Measurements from ENCODE around the gene RPL31. TPM values are rescaled to one million over a fixed set of nuclear protein-coding genes. Genes with fewer than 3 reads are reported as not detected.

RPL31 gene
- total RNA-seq, 3 donors from 2014 or later (not counting 1 experiment from before 2014, with no cell fraction given) = 797 to 996 (median 940) TPM

- no peaks in the 10 kb centered on the region for H3K27me3 ChIP-seq (ENCODE audit: control insufficient read depth, insufficient read depth, low read length)
- H3K27ac ChIP-seq (ENCODE audit: low read length) = no peak overlapping the region
- H3K36me3 Mint-ChIP-seq = no peaks in the 10 kb centered on the region
- no peaks in the 10 kb centered on the region for H3K4me1 ChIP-seq (ENCODE audit: control insufficient read depth, insufficient read depth, low read length)
- TF ChIP-seq CTCF (IDR thresholded peaks at IDR 0.05) = no peak
- DNase-seq (no peak), ATAC-seq (no peak)
- H3K4me1 Mint-ChIP-seq = no peaks in the 10 kb centered on the region
- 92% methylated on average over 3 of the region's 4 CpGs for WGBS (ENCODE audit: insufficient coverage)
- H3K4me3 Mint-ChIP-seq = no peak overlapping the region
- no peak overlapping the region for H3K27ac Mint-ChIP-seq
- no peaks in the 10 kb centered on the region for H3K9me3 Mint-ChIP-seq
- no peak overlapping the region for H3K4me3 ChIP-seq (ENCODE audit: low read length)
- H3K36me3 ChIP-seq (ENCODE audit: control insufficient read depth, insufficient read depth, low read length) = no peaks in the 10 kb centered on the region
- intact Hi-C loops (cut with micrococcal nuclease) = no loop called here
- H3K9me3 ChIP-seq (ENCODE audit: control insufficient read depth, insufficient read depth, low read length) = no peaks in the 10 kb centered on the region
- peaks cover 6 to 7% of the 10 kb centered on the region in 2 donors for H3K27me3 Mint-ChIP-seq (ENCODE audit: low read depth in 2 of 2)
Measured at GRCh38 chr2:101041413-101041812, 39.3 kb downstream of the RPL31 start.

- Histone ChIP-seq H3K4me3 (ENCODE audit: low read length) (no peak overlapping the region), H3K27me3 (ENCODE audit: control insufficient read depth, insufficient read depth, low read length) (no peaks in the 10 kb centered on the region), H3K36me3 (ENCODE audit: control insufficient read depth, insufficient read depth, low read length) (no peaks in the 10 kb centered on the region), H3K27ac (ENCODE audit: low read length) (no peak overlapping the region), H3K4me1 (ENCODE audit: control insufficient read depth, insufficient read depth, low read length) (no peaks in the 10 kb centered on the region), H3K9me3 (ENCODE audit: control insufficient read depth, insufficient read depth, low read length) (no peaks in the 10 kb centered on the region)
- ATAC-seq = no peak
- Mint-ChIP-seq H3K27ac (no peak overlapping the region), H3K4me3 (no peak overlapping the region), H3K27me3 (ENCODE audit: low read depth in 2 of 2) (peaks cover 6 to 7% of the 10 kb centered on the region in 2 donors), H3K9me3 (no peaks in the 10 kb centered on the region), H3K36me3 (no peaks in the 10 kb centered on the region), H3K4me1 (no peaks in the 10 kb centered on the region)
- 91% methylated on average over 10 of the region's 10 CpGs for WGBS (ENCODE audit: insufficient coverage)
- no peak for TF ChIP-seq CTCF (IDR thresholded peaks at IDR 0.05)
- no peak for DNase-seq
- intact Hi-C loops (cut with micrococcal nuclease) = no loop called here
Measured at GRCh38 chr2:101045330-101045729, 43.2 kb downstream of the RPL31 start.

GRCh38 chr2:101047075-101047766, 45.1 kb downstream of the RPL31 start:
- Histone ChIP-seq H3K27ac (ENCODE audit: low read length) (no peak overlapping the region), H3K27me3 (ENCODE audit: control insufficient read depth, insufficient read depth, low read length) (no peaks in the 10 kb centered on the region), H3K9me3 (ENCODE audit: control insufficient read depth, insufficient read depth, low read length) (no peaks in the 10 kb centered on the region), H3K36me3 (ENCODE audit: control insufficient read depth, insufficient read depth, low read length) (no peaks in the 10 kb centered on the region), H3K4me1 (ENCODE audit: control insufficient read depth, insufficient read depth, low read length) (no peaks in the 10 kb centered on the region), H3K4me3 (ENCODE audit: low read length) (no peak overlapping the region)
- H3K4me1 Mint-ChIP-seq = no peaks in the 10 kb centered on the region
- ATAC-seq = no peak
- whole genome bisulfite sequencing (ENCODE audit: insufficient coverage) = 88% methylated on average over 12 of the region's 12 CpGs
- H3K4me3 Mint-ChIP-seq = no peak overlapping the region
- no peaks in the 10 kb centered on the region for H3K9me3 Mint-ChIP-seq
- intact Hi-C loops (cut with micrococcal nuclease) = no loop called here
- no peak for DNase-seq
- no peak overlapping the region for H3K27ac Mint-ChIP-seq
- no peaks in the 10 kb centered on the region for H3K36me3 Mint-ChIP-seq
- TF ChIP-seq CTCF (IDR thresholded peaks at IDR 0.05) = no peak
- H3K27me3 Mint-ChIP-seq (ENCODE audit: low read depth in 2 of 2) = peaks cover 4 to 13% of the 10 kb centered on the region in 2 donors

- H3K36me3 ChIP-seq (ENCODE audit: control insufficient read depth, insufficient read depth, low read length) = no peaks in the 10 kb centered on the region
Measured at GRCh38 chr2:101047774-101048173, 45.7 kb downstream of the RPL31 start.

More at GRCh38 chr2:101047774-101048173, 45.7 kb downstream of the RPL31 start:
- Mint-ChIP-seq H3K4me1 (no peaks in the 10 kb centered on the region), H3K27me3 (ENCODE audit: low read depth in 2 of 2) (peaks cover 6 to 13% of the 10 kb centered on the region in 2 donors), H3K9me3 (no peaks in the 10 kb centered on the region), H3K27ac (no peak overlapping the region), H3K4me3 (no peak overlapping the region), H3K36me3 (no peaks in the 10 kb centered on the region)
- Histone ChIP-seq H3K4me3 (ENCODE audit: low read length) (no peak overlapping the region), H3K4me1 (ENCODE audit: control insufficient read depth, insufficient read depth, low read length) (no peaks in the 10 kb centered on the region), H3K27me3 (ENCODE audit: control insufficient read depth, insufficient read depth, low read length) (no peaks in the 10 kb centered on the region), H3K9me3 (ENCODE audit: control insufficient read depth, insufficient read depth, low read length) (no peaks in the 10 kb centered on the region), H3K27ac (ENCODE audit: low read length) (no peak overlapping the region)
- intact Hi-C loops (cut with micrococcal nuclease) = no loop called here
- ATAC-seq (no peak), DNase-seq (no peak)
- no peak for TF ChIP-seq CTCF (IDR thresholded peaks at IDR 0.05)
- 90% methylated on average over 6 of the region's 6 CpGs for WGBS (ENCODE audit: insufficient coverage)

All from natural killer cell (primary cell).